Stimulated activated naive B cell treated with anti-CD40 and anti-IgM and Interleukin-4, amounts not matched to agents 10 μg/mL and 1 μg/mL and 100 μg/mL, for 72 hours (primary cell): ENCODE data around the gene NFIC.

Source experiments
- ATAC-seq, 2 donors: fragments of 150-1000 bp; cut with Tn5 transposase; replicated peaks; 2 replicates each; pipeline ENCODE4 v1.10.0; 2021; ENCODE audit warnings: moderate library complexity in 1 of 2
- DNase-seq: peaks from one replicate; pipeline ENCODE4 v3.0.0; 2021
- H3K27ac Mint-ChIP-seq: one replicate; pipeline ENCODE4 v1.8.0; 2022; ENCODE audit warnings: mild to moderate bottlenecking, mixed read lengths
- H3K27me3 Mint-ChIP-seq, 2 donors: one replicate each; pipeline ENCODE4 v1.8.0; 2022; ENCODE audit warnings: mixed read lengths in 2 of 2
- H3K36me3 Mint-ChIP-seq, 2 donors: one replicate each; pipeline ENCODE4 v1.8.0; 2022; ENCODE audit warnings: mixed read lengths in 2 of 2, mild to moderate bottlenecking in 1 of 2
- H3K4me1 Mint-ChIP-seq, 2 donors: one replicate each; pipeline ENCODE4 v1.8.0; 2022; ENCODE audit warnings: mixed read lengths in 2 of 2, mild to moderate bottlenecking in 1 of 2
- H3K4me3 Mint-ChIP-seq, 2 donors: one replicate each; pipeline ENCODE4 v1.8.0; 2022; ENCODE audit warnings: mild to moderate bottlenecking in 2 of 2, mixed read lengths in 2 of 2, moderate library complexity in 1 of 2
- H3K9me3 Mint-ChIP-seq, 2 donors: one replicate each; pipeline ENCODE4 v1.8.0; 2022; ENCODE audit warnings: mixed read lengths in 2 of 2, mild to moderate bottlenecking in 1 of 2

Gene NFIC

DNA sequence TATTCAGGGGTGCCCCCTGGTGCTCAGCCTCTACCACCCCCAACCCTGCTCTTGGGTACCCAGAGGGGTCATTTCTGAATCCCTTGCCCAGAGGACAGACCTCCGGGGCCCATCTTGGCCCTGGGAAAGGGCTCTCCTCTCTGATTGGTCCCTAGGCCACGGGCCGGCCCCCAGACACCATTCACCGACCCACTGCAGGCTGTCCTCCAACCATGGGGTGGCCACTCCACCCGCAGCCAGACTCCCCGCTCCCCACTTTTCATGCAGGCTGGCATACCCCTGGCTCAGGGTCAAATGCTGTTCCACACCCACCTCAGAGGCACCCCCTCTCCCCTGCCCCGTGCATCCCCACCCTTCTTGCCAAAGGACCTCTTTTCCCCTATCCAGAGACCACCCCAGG, 99.2 kb downstream of the NFIC start:
- H3K9me3 Mint-ChIP-seq, result peaks cover 0 to 4% of the 10 kb centered on the region in 2 donors
- peaks cover 0 to 3% of the 10 kb centered on the region in 2 donors for H3K4me1 Mint-ChIP-seq
- H3K36me3 Mint-ChIP-seq, result peaks cover 13 to 25% of the 10 kb centered on the region in 2 donors
- DNase-seq (no peak), ATAC-seq (no peak)
- peaks cover 0 to 8% of the 10 kb centered on the region in 2 donors for H3K27me3 Mint-ChIP-seq
- H3K4me3 Mint-ChIP-seq, result no peak overlapping the region
- H3K27ac Mint-ChIP-seq, result no peak overlapping the region

DNA sequence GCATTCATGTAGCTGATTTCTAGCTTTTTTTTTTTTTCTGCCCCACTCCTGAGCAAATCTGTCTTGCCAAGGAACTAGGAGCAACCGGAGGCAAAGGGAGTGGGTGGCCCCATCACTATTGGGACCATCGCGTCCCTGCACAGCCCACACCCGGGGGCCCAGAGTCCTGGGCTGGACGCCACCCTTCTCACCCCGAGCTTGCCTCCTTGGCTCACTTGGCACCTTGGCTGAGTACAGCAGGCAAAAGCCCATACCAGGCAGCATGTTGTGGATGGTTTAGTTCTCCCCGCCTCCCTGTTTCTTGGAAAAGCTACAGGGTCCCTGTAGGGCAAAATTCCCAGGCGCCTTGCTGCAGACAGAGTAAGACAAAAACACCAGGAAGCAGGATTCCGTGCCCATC, 100.3 kb downstream of the NFIC start:
- H3K9me3 Mint-ChIP-seq, result peaks cover 0 to 4% of the 10 kb centered on the region in 2 donors
- peaks cover 13 to 25% of the 10 kb centered on the region in 2 donors for H3K36me3 Mint-ChIP-seq
- H3K4me1 Mint-ChIP-seq, result peaks cover 0 to 3% of the 10 kb centered on the region in 2 donors
- no peak overlapping the region for H3K4me3 Mint-ChIP-seq
- H3K27ac Mint-ChIP-seq, result peak overlapping the region; percentile 47
- ATAC-seq, result no peak
- peaks cover 0 to 11% of the 10 kb centered on the region in 2 donors for H3K27me3 Mint-ChIP-seq
- no peak for DNase-seq

DNA sequence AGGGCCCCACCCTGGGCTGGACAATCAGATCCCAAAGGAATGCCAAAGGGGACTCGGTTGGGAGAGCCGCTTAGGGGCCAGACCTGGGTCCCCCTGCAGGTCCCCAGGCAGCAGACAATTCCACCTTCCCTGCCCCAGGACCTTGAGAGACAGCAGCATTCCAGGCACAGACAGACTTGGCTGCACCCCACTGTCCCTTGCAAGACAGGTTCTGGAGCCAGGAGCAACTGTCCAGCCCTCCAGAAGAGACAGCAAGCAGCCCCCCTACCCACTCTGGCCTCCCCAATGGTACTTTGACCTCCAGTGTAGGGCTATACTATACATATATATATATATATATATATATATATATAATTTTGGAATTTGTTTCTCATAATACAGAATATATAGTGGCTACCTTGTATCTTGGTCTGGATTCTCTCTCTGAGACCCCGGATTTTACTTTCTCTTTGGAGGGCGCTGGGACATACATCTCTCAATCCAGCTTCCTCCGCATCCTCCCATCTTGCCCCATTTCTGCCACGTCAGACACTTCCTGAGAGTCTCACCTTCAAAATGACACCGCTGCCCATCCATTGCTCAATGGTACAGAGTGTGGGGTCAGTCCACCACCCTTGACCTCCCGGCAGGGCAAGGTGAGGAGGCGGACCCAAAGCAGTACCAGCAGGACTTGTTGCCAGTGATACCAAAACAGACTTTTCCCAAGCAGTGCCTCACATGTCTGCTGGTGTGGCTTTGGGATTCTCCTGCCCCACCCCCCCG, 101.2 kb downstream of the NFIC start:
- Mint-ChIP-seq H3K4me1 (peaks cover 0 to 3% of the 10 kb centered on the region in 2 donors), H3K4me3 (no peak overlapping the region), H3K27ac (no peak overlapping the region), H3K36me3 (peaks cover 10 to 22% of the 10 kb centered on the region in 2 donors), H3K27me3 (peaks cover 0 to 11% of the 10 kb centered on the region in 2 donors), H3K9me3 (peaks cover 0 to 4% of the 10 kb centered on the region in 2 donors)
- DNase-seq, result no peak
- ATAC-seq, result no peak

DNA sequence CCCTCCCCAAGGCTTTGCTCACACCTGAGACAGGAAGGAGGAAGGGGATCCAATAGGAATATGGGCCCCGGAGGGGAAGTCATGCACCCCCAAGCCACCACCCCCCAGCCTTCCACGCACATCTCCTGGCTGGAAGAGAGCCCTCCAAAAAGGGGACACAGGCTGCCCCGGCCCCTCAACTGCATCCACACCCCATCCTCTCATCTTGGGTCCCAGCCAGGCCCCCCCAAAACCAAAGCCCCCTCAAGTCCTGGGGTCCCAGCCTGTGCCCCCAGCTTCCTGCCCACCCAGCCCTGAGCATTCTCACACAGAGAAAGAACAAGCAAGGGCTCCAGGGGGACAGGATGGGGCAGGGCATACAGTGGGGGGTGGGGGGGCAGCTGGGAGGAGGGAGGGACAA, 101.8 kb downstream of the NFIC start:
- Mint-ChIP-seq H3K4me1 (peaks cover 0 to 3% of the 10 kb centered on the region in 2 donors), H3K4me3 (no peak overlapping the region)

DNA sequence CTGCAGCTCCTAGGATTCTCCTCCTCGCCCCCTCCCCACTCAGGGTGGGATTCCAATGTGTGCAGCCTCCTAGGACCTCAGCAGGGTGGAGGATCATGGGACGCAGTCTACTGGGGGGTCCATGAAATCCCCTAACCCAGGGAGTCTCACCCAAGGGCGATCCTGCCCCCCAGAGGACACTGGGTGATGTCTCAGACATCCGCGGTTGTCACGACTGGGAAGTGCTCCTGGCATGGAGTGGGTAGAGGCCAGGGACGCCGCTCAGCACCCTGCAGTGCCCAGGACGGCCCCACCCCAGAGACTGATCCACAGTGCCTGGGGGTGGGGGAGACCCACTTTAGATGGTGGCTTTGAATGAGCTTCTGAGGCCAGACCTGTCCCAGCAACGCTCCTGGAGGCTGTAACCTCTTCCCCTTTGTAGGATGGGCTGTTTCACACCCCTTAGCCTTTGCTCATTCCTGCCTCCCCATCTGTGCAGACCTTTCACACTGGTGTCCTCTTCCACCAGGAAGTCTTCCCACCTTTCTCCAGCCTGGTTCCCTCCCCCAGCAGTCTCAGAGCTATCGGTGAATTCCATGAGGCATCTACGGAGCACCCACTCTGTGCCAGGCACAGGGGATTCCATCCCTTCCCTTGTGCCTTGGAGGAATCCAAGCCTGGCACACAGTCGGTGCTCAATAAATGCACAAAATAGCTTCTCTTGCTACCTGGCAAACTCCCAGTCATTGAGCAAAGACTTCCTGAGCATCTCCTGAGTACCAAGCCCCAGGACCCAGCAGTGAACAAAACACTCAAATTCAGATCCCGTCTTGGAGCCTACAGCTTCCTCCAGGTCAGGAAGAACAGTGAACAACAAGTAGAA, 103.5 kb downstream of the NFIC start:
- DNase-seq (no peak), ATAC-seq (no peak)
- Mint-ChIP-seq H3K4me3 (no peak overlapping the region), H3K4me1 (peaks cover 0 to 3% of the 10 kb centered on the region in 2 donors), H3K27ac (no peak overlapping the region), H3K9me3 (peaks cover 0 to 4% of the 10 kb centered on the region in 2 donors), H3K27me3 (peaks cover 3 to 11% of the 10 kb centered on the region in 2 donors), H3K36me3 (peaks cover 7 to 18% of the 10 kb centered on the region in 2 donors)

More for the DNA sequence above, 101.8 kb downstream of the NFIC start:
- ATAC-seq (no peak), DNase-seq (no peak)
- H3K9me3 Mint-ChIP-seq, result peaks cover 0 to 4% of the 10 kb centered on the region in 2 donors
- no peak overlapping the region for H3K27ac Mint-ChIP-seq
- H3K27me3 Mint-ChIP-seq, result peaks cover 0 to 11% of the 10 kb centered on the region in 2 donors
- H3K36me3 Mint-ChIP-seq, result peaks cover 7 to 18% of the 10 kb centered on the region in 2 donors

DNA sequence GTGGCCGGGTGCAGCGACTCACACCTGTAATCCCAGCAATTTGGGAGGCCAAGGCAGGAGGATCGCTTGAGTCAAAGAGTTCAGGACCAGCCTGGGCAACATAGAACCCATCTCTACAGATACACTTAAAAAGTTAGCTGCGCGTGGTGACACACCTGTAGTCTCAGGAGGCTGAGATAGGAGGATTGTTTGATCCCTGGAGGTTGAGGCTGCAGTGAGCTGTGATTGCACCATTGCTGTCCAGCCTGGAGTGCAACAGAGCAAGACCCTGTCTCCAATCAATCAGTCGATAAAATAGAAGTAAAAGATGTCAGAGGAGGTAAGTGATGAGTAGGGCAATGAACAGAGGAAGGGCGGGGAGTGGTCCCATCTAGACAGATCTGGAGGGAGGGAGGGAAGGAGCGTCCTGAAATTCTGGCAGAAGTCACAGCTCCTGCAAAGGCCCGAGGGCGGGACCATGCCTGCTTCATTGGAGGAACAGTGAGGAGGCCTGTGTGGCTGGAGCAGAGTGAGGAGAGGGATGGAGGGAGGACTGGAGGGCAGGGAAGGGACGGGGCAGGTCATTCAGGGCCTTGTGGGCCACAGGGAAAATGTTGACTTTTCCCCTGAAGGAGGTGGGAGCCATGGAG, 104.2 kb downstream of the NFIC start:
- H3K27ac Mint-ChIP-seq, result no peak overlapping the region
- peaks cover 5 to 15% of the 10 kb centered on the region in 2 donors for H3K36me3 Mint-ChIP-seq
- no peak overlapping the region for H3K4me3 Mint-ChIP-seq
- DNase-seq (no peak), ATAC-seq (no peak)
- H3K4me1 Mint-ChIP-seq, result peaks cover 0 to 3% of the 10 kb centered on the region in 2 donors
- H3K9me3 Mint-ChIP-seq, result peaks cover 0 to 4% of the 10 kb centered on the region in 2 donors
- H3K27me3 Mint-ChIP-seq, result peaks cover 3 to 11% of the 10 kb centered on the region in 2 donors

DNA sequence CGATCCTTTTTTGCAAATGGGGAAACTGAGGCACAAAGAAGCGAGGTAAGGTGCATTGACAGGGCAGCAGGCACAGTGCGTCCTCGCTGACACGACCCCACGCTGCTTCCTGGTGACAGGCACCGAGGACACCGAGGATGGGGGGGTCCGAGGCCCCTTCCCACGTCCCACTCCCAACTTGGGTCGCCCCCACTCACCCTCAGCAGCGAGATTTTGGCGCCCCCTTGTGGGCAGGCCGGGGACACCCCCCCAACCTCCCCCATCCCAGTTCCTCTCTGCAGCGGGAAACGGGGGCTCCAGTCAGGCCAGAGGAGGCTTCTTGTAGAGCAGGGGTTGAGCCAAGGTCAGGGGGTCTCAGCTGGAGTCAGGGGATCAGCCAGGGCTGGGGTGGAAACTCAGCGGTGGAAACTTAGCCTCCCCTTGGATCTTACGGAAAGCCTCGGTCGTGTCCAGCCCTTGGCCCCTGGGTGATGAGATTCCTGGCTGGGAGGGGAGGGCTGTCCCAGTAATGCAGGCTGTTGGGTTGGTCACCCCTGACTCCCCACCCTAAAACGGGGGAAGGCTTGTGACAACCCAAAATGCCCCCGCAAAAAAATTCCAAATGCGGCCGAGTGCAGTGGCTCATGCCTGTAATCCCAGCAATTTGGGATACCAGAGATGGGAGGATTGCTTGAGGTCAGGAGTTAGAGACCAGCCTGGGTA, 105.7 kb downstream of the NFIC start:
- Mint-ChIP-seq H3K4me1 (peaks cover 0 to 3% of the 10 kb centered on the region in 2 donors), H3K36me3 (peaks cover 5 to 6% of the 10 kb centered on the region in 2 donors), H3K27me3 (peaks cover 8 to 11% of the 10 kb centered on the region in 2 donors), H3K27ac (no peak overlapping the region), H3K9me3 (peaks cover 0 to 4% of the 10 kb centered on the region in 2 donors), H3K4me3 (no peak overlapping the region)
- ATAC-seq (peak in 1 of 2 donors; percentile 24), DNase-seq (no peak)

DNA sequence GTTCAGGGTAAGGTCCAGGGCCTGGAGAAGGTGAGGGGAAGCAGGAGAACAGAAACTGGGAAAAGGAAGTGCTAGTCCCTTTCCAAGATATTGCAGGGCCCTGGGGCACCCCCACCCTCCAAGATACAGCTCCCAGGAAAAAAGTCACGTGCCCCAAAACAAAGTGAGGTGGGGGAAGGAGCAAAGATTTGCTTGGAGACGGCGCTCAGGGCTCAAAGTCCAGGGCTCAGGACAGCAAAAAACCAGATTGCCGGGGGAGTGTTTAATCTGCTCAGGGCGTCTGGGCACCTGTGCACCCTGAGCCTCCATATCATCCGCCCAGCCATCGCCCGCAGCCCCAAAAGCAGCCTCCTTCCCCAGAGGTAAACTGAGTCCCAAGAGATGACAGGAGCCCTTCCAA, 107.6 kb downstream of the NFIC start:
- Mint-ChIP-seq H3K4me3 (no peak overlapping the region), H3K27me3 (peaks cover 21 to 22% of the 10 kb centered on the region in 2 donors), H3K9me3 (no peaks in the 10 kb centered on the region), H3K36me3 (no peaks in the 10 kb centered on the region), H3K27ac (no peak overlapping the region), H3K4me1 (peaks cover 12 to 13% of the 10 kb centered on the region in 2 donors)
- ATAC-seq, result no peak
- DNase-seq, result no peak

DNA sequence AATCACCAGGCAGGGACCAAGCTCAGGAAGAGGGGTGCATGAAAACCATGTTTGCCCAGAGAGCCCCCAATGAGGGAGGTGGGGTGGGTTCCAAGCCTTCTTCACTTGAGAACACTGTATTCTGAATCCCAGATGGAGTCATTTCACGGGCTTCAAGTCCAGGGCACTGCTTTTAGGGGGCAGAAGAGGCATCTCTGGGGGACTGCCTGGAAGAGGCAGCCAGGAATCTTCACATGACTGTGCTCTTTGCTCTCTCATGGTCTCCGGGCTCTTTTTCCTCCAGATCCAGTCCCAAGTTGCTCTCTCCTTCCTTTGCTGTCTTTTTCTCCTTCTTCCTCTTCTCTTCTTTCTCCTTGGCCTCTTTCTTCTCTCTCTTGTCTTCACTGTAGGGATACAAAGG, 108.2 kb downstream of the NFIC start:
- Mint-ChIP-seq H3K4me3 (no peak overlapping the region), H3K4me1 (peaks cover 12 to 18% of the 10 kb centered on the region in 2 donors), H3K27ac (no peak overlapping the region), H3K27me3 (peaks cover 22 to 26% of the 10 kb centered on the region in 2 donors), H3K9me3 (peaks cover 2 to 4% of the 10 kb centered on the region in 2 donors), H3K36me3 (no peaks in the 10 kb centered on the region)
- ATAC-seq (no peak), DNase-seq (no peak)

DNA sequence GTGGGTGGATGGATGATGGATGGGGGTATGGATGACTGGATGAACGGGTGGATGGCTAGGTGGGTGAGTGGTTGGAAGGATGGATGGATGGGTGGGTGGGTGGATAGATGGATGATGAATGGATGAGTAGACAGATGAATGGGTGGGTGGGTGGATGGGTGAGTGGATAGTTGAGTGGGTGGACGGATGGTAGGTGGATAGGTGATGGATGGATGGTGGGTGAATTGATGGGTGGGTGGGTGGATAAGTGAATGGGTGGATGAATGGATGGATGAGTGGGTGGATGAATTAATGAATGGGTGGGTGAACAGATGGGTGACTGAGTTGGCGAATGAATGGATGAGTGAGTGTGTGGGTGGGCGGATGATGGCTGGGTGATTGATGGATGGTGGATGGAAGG, 109.1 kb downstream of the NFIC start:
- DNase-seq, result no peak
- Mint-ChIP-seq H3K27ac (no peak overlapping the region), H3K4me1 (peaks cover 13 to 19% of the 10 kb centered on the region in 2 donors), H3K9me3 (peaks cover 2 to 4% of the 10 kb centered on the region in 2 donors), H3K4me3 (no peak overlapping the region), H3K36me3 (no peaks in the 10 kb centered on the region), H3K27me3 (peaks cover 19 to 22% of the 10 kb centered on the region in 2 donors)
- ATAC-seq, result no peak

DNA sequence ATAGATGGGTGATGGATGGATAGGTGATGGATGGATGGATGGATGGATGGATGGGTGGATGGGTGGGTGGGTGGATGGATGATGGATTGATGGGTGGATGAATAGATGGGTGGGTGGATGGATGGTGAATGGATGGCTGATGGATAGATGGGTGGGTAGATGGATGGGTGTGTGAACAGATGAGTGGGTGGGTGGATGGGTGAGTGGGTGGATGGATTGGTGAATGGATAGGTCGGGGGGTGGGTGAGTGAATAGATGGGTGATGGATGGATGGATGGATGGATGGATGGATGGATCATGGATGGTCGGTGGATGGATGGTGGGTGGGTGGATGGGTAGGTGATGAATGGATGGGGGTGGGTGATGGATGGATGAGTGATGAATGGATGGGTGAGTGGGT, 110.4 kb downstream of the NFIC start:
- DNase-seq (no peak), ATAC-seq (no peak)
- peaks cover 2 to 4% of the 10 kb centered on the region in 2 donors for H3K9me3 Mint-ChIP-seq
- no peak overlapping the region for H3K27ac Mint-ChIP-seq
- H3K36me3 Mint-ChIP-seq, result no peaks in the 10 kb centered on the region
- no peak overlapping the region for H3K4me3 Mint-ChIP-seq
- H3K4me1 Mint-ChIP-seq, result peaks cover 17 to 24% of the 10 kb centered on the region in 2 donors
- H3K27me3 Mint-ChIP-seq, result peaks cover 15 to 25% of the 10 kb centered on the region in 2 donors

DNA sequence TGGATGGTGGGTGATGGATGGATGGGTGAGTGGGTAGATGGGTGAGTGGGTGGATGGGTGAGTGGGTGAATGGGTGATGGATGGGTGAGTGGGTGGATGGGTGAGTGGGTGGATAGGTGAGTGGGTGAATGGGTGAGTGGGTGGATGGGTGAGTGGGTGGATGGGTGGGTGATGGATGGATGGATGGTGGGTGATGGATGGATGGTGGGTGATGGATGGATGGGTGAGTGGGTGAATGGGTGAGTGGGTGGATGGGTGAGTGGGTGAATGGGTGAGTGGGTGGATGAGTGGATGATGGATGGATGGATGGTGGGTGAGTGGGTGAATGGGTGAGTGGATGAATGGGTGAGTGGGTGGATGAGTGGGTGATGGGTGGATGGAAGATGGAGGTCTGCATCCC, 111.1 kb downstream of the NFIC start:
- Mint-ChIP-seq H3K36me3 (no peaks in the 10 kb centered on the region), H3K9me3 (peaks cover 2 to 4% of the 10 kb centered on the region in 2 donors), H3K27me3 (peaks cover 15 to 25% of the 10 kb centered on the region in 2 donors), H3K27ac (no peak overlapping the region), H3K4me1 (peaks cover 17 to 24% of the 10 kb centered on the region in 2 donors), H3K4me3 (no peak overlapping the region)
- DNase-seq (no peak), ATAC-seq (no peak)

DNA sequence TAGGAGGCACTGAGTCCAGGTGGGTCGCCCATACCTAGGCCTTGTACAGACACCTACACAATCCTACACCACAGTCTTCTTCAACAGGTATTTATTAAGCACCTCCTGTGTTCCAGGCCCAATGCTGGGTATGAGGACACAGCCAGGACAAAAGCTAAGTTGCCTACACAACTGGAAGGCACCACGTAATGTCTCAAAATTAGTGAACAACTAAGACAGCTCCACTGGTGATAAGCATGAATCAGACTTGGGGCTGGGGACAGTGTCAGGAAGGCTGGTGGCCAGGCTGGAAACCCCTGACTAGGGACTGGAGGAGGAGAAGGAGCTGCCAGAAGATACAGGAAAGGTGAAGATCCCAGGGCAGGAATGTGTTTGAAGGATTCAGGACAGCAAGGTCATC, 111.6 kb downstream of the NFIC start:
- peak overlapping the region in 1 of 2 donors; percentile 21 for H3K4me3 Mint-ChIP-seq
- H3K9me3 Mint-ChIP-seq, result peaks cover 2 to 4% of the 10 kb centered on the region in 2 donors
- peak in 1 of 2 donors; percentile 19 for ATAC-seq
- DNase-seq, result no peak
- no peaks in the 10 kb centered on the region for H3K36me3 Mint-ChIP-seq
- H3K27ac Mint-ChIP-seq, result peak overlapping the region; percentile 72
- H3K4me1 Mint-ChIP-seq, result peaks cover 17 to 24% of the 10 kb centered on the region in 2 donors
- peaks cover 15 to 25% of the 10 kb centered on the region in 2 donors for H3K27me3 Mint-ChIP-seq
